Left hindlimb (tissue), 1 donor: ENCODE measurements around the gene TWIST2.

ENCODE experiments used
- DNase-seq: peaks from one replicate; pipeline ENCODE4 v3.0.0-alpha.2; 2018

The TWIST2 gene

GRCh38 chr2:238839428-238839827 lies 8.5 kb upstream of the TWIST2 start:
- DNase-seq = no peak

- no peak for DNase-seq
Measured at GRCh38 chr2:238841542-238842164, 6.2 kb upstream of the TWIST2 start.

GRCh38 chr2:238843476-238843875 lies 4.4 kb upstream of the TWIST2 start:
- no peak for DNase-seq

- DNase-seq = no peak
Measured at GRCh38 chr2:238845583-238846377, 2.1 kb upstream of the TWIST2 start.

GRCh38 chr2:238846378-238846627 lies 1.6 kb upstream of the TWIST2 start:
- no peak for DNase-seq

- peak; percentile 56 for DNase-seq
Measured at GRCh38 chr2:238846628-238847418, 1.1 kb upstream of the TWIST2 start.

GRCh38 chr2:238847419-238847801 lies 475 bp upstream of the TWIST2 start:
- DNase-seq = no peak

- DNase-seq = no peak
Measured at GRCh38 chr2:238848691-238848975, 748 bp downstream of the TWIST2 start.

- DNase-seq = no peak
Measured at GRCh38 chr2:238848976-238849853, 1.3 kb downstream of the TWIST2 start.

- DNase-seq = no peak
Measured at GRCh38 chr2:238850091-238850490, 2.2 kb downstream of the TWIST2 start.

- DNase-seq = no peak
Measured at GRCh38 chr2:238851026-238851425, 3.1 kb downstream of the TWIST2 start.

- no peak for DNase-seq
Measured at GRCh38 chr2:238851761-238852160, 3.9 kb downstream of the TWIST2 start.

- no peak for DNase-seq
Measured at GRCh38 chr2:238852206-238852869, 4.5 kb downstream of the TWIST2 start.

GRCh38 chr2:238853218-238853617 lies 5.3 kb downstream of the TWIST2 start:
- no peak for DNase-seq

GRCh38 chr2:238853721-238854120 lies 5.8 kb downstream of the TWIST2 start:
- no peak for DNase-seq

- no peak for DNase-seq
Measured at GRCh38 chr2:238854246-238854645, 6.4 kb downstream of the TWIST2 start.

- DNase-seq = no peak
Measured at GRCh38 chr2:238854699-238855229, 6.9 kb downstream of the TWIST2 start.

GRCh38 chr2:238855299-238855698 lies 7.4 kb downstream of the TWIST2 start:
- no peak for DNase-seq

GRCh38 chr2:238855891-238856580 lies 8.2 kb downstream of the TWIST2 start:
- no peak for DNase-seq

- no peak for DNase-seq
Measured at GRCh38 chr2:238856713-238857567, 9.1 kb downstream of the TWIST2 start.

- no peak for DNase-seq
Measured at GRCh38 chr2:238857959-238858358, 10.1 kb downstream of the TWIST2 start.
